Stimulated activated CD4-positive, alpha-beta T cell treated with anti-CD3 and anti-CD28 coated beads, Interleukin-15, amount 100 ng/mL, for 48 hours (primary cell): Measurements from ENCODE around the gene UBAC2.

Source experiments
- DNase-seq, 2 donors: peaks; one replicate each; pipeline ENCODE4 v3.0.0-alpha.2; 2020; ENCODE audit warnings: low read depth in 2 of 2

UBAC2 gene

GRCh38 chr13:99356262-99357091 lies 155.8 kb downstream of the UBAC2 start:
- no peak for DNase-seq

- peak; percentile 47 to 72 for DNase-seq
Observed at GRCh38 chr13:99357131-99357596, 156.5 kb downstream of the UBAC2 start.

GRCh38 chr13:99357941-99358340 lies 157.3 kb downstream of the UBAC2 start:
- DNase-seq: no peak

- no peak for DNase-seq
Observed at GRCh38 chr13:99359528-99359927, 158.9 kb downstream of the UBAC2 start.

- no peak for DNase-seq
Observed at GRCh38 chr13:99360696-99361095, 160.0 kb downstream of the UBAC2 start.

GRCh38 chr13:99361197-99361596 lies 160.5 kb downstream of the UBAC2 start:
- DNase-seq: no peak

- DNase-seq: no peak
Observed at GRCh38 chr13:99362362-99362761, 161.7 kb downstream of the UBAC2 start.

GRCh38 chr13:99363391-99363790 lies 162.7 kb downstream of the UBAC2 start:
- DNase-seq: no peak

- DNase-seq: no peak
Observed at GRCh38 chr13:99363949-99364348, 163.3 kb downstream of the UBAC2 start.

GRCh38 chr13:99366075-99366987 lies 165.7 kb downstream of the UBAC2 start:
- DNase-seq: no peak

- no peak for DNase-seq
Observed at GRCh38 chr13:99367106-99367616, 166.5 kb downstream of the UBAC2 start.

GRCh38 chr13:99367663-99368448 lies 167.2 kb downstream of the UBAC2 start:
- DNase-seq: no peak

GRCh38 chr13:99370481-99371275 lies 170.0 kb downstream of the UBAC2 start:
- no peak for DNase-seq

- no peak for DNase-seq
Observed at GRCh38 chr13:99371956-99372355, 171.3 kb downstream of the UBAC2 start.

- DNase-seq: no peak
Observed at GRCh38 chr13:99373436-99373835, 172.8 kb downstream of the UBAC2 start.

- no peak for DNase-seq
Observed at GRCh38 chr13:99374169-99374991, 173.7 kb downstream of the UBAC2 start.

GRCh38 chr13:99374994-99375737 lies 174.5 kb downstream of the UBAC2 start:
- no peak for DNase-seq

- no peak for DNase-seq
Observed at GRCh38 chr13:99375738-99376080, 175.1 kb downstream of the UBAC2 start.

GRCh38 chr13:99376132-99376531 lies 175.5 kb downstream of the UBAC2 start:
- DNase-seq: no peak
